ENCODE measurements around the gene CASZ1.
A peak's percentile ranks its signal among the peaks of the same experiment; 100 is the strongest.

Gene CASZ1

GRCh38 chr1:10793129-10793651 lies 3.3 kb downstream of the CASZ1 start:
- H3K27ac ChIP-seq, result peak overlapping the region; percentile 96
- TF ChIP-seq ZFX (IDR thresholded peaks at IDR 0.05; ENCODE audit: borderline replicate concordance) (no peak), CTCF (IDR thresholded peaks at IDR 0.05) (no peak)

- no peak for TF ChIP-seq CTCF (IDR thresholded peaks at IDR 0.05)
- TF ChIP-seq ZFX (IDR thresholded peaks at IDR 0.05; ENCODE audit: borderline replicate concordance), result no peak
- H3K27ac ChIP-seq, result peak overlapping the region; percentile 96
These were observed 5.1 kb downstream of the CASZ1 start for GRCh38 chr1:10791105-10791951.

- no peak for TF ChIP-seq ZFX (IDR thresholded peaks at IDR 0.05; ENCODE audit: borderline replicate concordance)
- no peak for TF ChIP-seq CTCF (IDR thresholded peaks at IDR 0.05)
- H3K27ac ChIP-seq, result peak overlapping the region; percentile 96
These were observed 6.4 kb downstream of the CASZ1 start for GRCh38 chr1:10789803-10790702.

GRCh38 chr1:10789047-10789791 lies 7.2 kb downstream of the CASZ1 start:
- peak; percentile 8 for TF ChIP-seq CTCF (IDR thresholded peaks at IDR 0.05)
- no peak for TF ChIP-seq ZFX (IDR thresholded peaks at IDR 0.05; ENCODE audit: borderline replicate concordance)
- H3K27ac ChIP-seq, result peak overlapping the region; percentile 96

- no peak for TF ChIP-seq ZFX (IDR thresholded peaks at IDR 0.05; ENCODE audit: borderline replicate concordance)
- peak; percentile 40 for TF ChIP-seq CTCF (IDR thresholded peaks at IDR 0.05)
- peak overlapping the region; percentile 96 for H3K27ac ChIP-seq
These were observed 7.8 kb downstream of the CASZ1 start for GRCh38 chr1:10788592-10789006.

GRCh38 chr1:10787286-10787685 lies 9.2 kb downstream of the CASZ1 start:
- no peak overlapping the region for H3K27ac ChIP-seq
- TF ChIP-seq ZFX (IDR thresholded peaks at IDR 0.05; ENCODE audit: borderline replicate concordance) (no peak), CTCF (IDR thresholded peaks at IDR 0.05) (no peak)
